ENCODE measurements around the gene SH3GL1. TPM values are rescaled to one million over a fixed set of nuclear protein-coding genes. Genes with fewer than 3 reads are reported as not detected.

SH3GL1 gene
- total and polyA plus RNA-seq, 5 experiments from 2014 or later: 11.8 to 38.6 (median 20.4) TPM

DNA sequence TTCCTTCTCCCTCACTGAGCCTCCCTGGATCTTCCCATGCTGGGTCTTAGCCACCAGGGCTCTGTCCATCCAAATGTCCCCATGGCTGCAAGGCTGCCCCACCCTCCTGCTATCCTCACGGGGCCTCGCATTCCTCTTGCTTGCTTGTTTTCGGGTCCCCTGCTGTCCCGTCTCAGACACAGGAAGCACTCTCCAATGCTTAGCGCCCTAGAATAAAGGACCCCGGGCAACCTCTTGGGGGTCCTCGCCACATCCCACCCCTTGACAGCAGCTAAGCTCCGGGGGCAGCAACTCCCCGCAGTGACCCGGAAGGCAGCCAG lies 23.7 kb downstream of the SH3GL1 start:
- peaks cover 0 to 4% (median 0%) of the 10 kb centered on the region in 3 donors for H3K36me3 Mint-ChIP-seq

DNA sequence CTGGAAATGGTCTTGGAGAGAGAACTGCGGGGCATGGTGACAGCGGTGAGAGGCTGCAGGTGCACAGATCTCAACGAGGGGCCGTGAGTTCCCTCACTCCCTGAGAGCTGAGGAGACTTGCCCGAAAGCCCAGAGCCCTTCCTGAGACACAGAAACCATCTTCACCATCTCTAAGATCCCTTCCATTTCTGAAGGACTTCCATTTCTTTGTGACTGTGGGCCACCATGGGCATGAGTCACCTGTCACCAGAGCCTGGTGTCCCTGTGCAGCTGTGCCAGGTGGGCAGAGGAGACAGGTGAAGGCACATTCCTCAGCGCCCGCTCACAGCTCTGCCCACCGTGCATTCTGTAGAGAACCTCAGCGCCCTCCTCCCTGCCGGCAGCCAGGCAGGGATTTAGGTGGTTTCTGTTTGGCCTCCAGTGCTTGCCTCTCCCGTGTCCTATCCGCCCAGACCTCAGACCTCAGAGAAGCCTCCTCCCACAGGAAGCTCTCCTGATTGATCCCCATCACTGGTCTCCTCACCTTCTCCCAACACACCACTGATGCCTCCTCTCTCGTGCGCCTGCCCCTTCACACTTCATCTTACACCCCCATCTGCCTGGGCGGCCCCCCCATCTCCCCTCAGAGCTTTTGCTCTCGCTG lies 24.2 kb downstream of the SH3GL1 start:
- peaks cover 0 to 4% (median 0%) of the 10 kb centered on the region in 3 donors for H3K36me3 Mint-ChIP-seq
- ATAC-seq (no peak), DNase-seq (no peak)
- POLR2A ChIA-PET: interaction anchor here (1.4 kb wide), 1 partner anchor 15 kb away, joined by 4 read pairs; no protein-coding TSS in a partner anchor
- no peaks in the 10 kb centered on the region for H3K27me3 Mint-ChIP-seq
- H3K4me1 Mint-ChIP-seq: peaks cover 32 to 79% (median 61%) of the 10 kb centered on the region in 4 donors
- peak overlapping the region; percentile 65 to 88 (median 78) for H3K27ac Mint-ChIP-seq
- H3K4me3 Mint-ChIP-seq: peak overlapping the region in 7 of 10 donors; percentile 4 to 52 (median 28)
- no peaks in the 10 kb centered on the region for H3K9me3 Mint-ChIP-seq

More for the DNA sequence above, 23.7 kb downstream of the SH3GL1 start:
- no peaks in the 10 kb centered on the region for H3K27me3 Mint-ChIP-seq
- no peak for ATAC-seq
- no peaks in the 10 kb centered on the region for H3K9me3 Mint-ChIP-seq
- POLR2A ChIA-PET: no interaction called here
- peak overlapping the region; percentile 62 to 88 (median 78) for H3K27ac Mint-ChIP-seq
- peaks cover 34 to 78% (median 63%) of the 10 kb centered on the region in 4 donors for H3K4me1 Mint-ChIP-seq
- peak overlapping the region in 3 of 10 donors; percentile 4 to 38 (median 32) for H3K4me3 Mint-ChIP-seq
- no peak for DNase-seq

DNA sequence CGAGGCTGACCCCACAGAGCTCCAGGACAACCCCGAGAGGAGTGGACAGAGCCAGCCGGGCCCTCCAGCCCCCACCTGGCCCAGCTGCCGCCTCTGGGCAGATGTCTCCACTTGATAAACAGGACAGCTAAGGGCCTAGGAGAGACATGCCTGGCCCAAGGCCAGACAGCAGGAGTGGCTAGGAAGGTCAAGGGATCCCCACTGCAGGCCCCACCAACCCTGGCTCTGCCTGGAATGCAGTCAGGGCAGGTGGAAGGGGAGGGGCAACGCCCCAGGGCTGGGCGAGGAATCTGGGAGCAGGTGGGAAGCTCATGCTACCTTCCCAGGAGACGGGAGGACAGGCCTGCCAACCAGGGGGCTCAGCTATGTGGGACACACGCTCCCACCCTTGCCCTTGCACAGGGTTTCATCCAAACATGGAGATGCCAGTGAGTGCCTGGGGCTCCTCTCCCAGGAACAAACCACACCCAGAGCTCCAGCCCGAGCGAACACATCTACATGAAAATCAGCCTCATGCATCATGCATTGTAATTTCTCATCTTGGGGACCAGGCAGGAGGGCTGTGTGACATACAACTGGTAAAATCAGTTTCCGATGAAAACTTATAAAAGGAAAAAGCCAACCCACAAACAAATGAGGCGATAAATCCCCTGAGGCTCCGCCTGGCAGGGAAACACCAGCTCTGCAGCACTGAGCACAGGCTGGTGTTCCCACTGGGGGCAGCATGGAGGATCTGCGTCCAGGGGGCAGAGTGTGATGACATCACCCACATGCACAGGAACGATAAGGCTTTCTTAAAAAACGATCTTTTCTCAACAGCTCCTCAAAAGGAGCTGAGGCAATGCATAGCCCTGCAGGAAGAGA lies 25.0 kb downstream of the SH3GL1 start:
- Mint-ChIP-seq H3K4me1 (peaks cover 29 to 79% (median 57%) of the 10 kb centered on the region in 4 donors), H3K9me3 (no peaks in the 10 kb centered on the region), H3K27ac (peak overlapping the region in 7 of 10 donors; percentile 40 to 85 (median 72)), H3K27me3 (no peaks in the 10 kb centered on the region), H3K4me3 (peak overlapping the region in 4 of 10 donors; percentile 19 to 52 (median 28)), H3K36me3 (peaks cover 0 to 4% (median 0%) of the 10 kb centered on the region in 3 donors)
- POLR2A ChIA-PET: interaction anchor here (1.2 to 1.8 kb wide), 3 partner anchors 15 to 96 kb away, joined by 4 read pairs; partner anchors contain the start of gene SH3GL1
- no peak for ATAC-seq
- peak in 1 of 10 donors; percentile 17 for DNase-seq

DNA sequence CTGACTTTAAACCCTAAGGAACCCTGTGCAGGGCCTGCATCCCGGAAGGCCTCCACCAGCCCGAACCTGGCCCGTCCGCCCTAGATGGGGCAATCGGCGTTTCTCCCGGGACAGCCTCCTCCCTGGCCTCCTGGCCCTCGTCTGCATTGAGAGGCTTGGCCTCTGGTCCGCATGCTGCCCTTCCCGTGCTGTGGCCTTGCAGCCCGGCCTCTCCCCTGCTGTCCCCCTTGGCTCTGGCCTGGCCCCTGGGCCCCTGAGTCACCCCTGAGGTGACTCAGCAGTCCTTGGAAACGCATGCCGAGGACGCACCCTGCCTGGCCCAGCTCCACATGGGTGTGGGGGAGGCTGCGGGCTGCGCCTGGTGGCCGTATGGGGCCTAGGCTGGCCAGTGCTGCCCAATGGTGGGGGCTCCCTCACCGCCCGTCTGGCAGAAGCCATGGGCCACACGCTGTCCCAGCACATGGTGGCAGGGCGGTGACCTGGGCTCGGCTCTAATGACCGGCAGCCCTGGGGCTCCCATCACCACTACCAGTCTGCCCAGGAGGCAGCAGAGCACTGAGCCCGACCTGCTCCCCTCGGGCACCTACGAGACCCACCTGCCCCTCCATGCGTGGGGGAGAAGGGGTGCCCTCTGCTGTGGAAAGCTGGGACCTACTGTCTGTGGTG lies 25.7 kb downstream of the SH3GL1 start:
- POLR2A ChIA-PET: interaction anchor here (0.5 to 1.8 kb wide), 5 partner anchors 16 to 286 kb away, joined by 3 to 5 read pairs (median 4); partner anchors contain the start of gene SH3GL1
- ATAC-seq (no peak), DNase-seq (no peak)
- H3K4me3 Mint-ChIP-seq: no peak overlapping the region
- H3K9me3 Mint-ChIP-seq: no peaks in the 10 kb centered on the region
- peaks cover 0 to 4% (median 0%) of the 10 kb centered on the region in 3 donors for H3K36me3 Mint-ChIP-seq
- H3K27me3 Mint-ChIP-seq: no peaks in the 10 kb centered on the region
- peaks cover 22 to 79% (median 54%) of the 10 kb centered on the region in 4 donors for H3K4me1 Mint-ChIP-seq
- peak overlapping the region in 2 of 10 donors; percentile 16 to 56 for H3K27ac Mint-ChIP-seq

DNA sequence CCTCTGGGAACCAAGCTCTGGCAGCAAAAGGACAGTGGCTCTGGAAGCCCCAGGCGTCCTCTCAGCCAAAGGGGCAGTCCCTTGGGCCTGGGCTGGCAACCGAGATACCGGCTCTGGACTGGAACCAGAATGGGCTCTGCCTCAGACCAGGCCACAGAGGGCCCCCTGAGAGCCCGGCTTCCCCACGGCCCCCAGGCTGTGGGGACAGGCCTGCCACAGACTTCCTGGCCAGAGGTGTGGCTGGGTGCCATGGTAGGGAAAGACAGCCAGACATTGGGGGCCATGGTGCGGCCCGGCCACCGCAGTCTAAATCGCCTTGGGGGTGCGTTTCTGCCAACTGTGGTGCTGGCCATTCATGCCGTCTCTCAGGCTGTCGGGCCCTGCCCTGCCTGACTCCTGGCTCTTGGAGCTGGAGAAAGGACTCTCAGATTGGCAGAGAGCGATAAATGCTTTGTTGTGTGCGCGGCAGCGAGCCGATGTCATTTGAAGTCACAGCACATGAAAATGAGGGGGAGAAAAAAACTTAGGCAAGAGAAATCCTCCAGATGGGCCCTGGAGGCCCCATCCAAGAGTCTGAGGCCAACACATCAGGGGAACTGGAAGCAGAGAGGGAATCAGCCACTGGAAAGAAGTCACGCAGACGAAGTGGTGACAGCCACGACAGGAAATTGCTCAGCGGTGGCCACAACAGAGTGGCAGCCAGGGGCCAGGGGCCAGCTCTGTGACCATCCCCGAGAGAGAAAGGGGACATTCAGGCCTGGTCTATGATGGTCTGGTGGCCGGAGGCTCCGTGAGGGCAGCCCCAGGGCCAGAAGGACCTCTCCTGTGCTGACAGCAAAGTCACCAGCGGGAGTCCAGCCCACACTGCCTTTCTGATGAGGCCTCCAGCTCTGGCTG lies 26.5 kb downstream of the SH3GL1 start:
- H3K4me3 Mint-ChIP-seq: peak overlapping the region in 3 of 10 donors; percentile 16 to 20 (median 19)
- H3K27me3 Mint-ChIP-seq: no peaks in the 10 kb centered on the region
- no peak for DNase-seq
- peaks cover 23 to 77% (median 54%) of the 10 kb centered on the region in 4 donors for H3K4me1 Mint-ChIP-seq
- POLR2A ChIA-PET: interaction anchor here (0.5 to 1.8 kb wide), 3 partner anchors 27 to 285 kb away, joined by 3 to 5 read pairs (median 4); partner anchors contain the start of gene SH3GL1
- peak overlapping the region in 4 of 10 donors; percentile 16 to 56 (median 34) for H3K27ac Mint-ChIP-seq
- no peak for ATAC-seq
- no peaks in the 10 kb centered on the region for H3K9me3 Mint-ChIP-seq
- peaks cover 0 to 4% (median 0%) of the 10 kb centered on the region in 3 donors for H3K36me3 Mint-ChIP-seq

DNA sequence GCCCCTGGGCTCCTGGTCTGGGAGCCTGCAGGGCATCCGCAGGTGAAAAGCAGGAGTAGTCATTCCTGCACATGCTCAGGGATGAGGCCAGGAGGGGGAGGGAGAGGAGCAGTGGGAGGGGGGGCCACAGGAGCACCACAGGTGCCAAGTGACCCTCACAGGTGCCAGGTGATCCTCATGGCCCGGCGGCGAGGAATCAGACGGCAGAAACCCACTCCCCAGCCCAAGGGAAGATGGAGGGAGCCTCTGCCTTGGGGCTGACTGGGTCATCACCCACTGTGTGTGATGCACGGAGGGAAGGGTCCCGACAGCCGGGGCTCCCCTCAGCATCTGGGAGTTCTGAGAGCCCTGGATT lies 27.4 kb downstream of the SH3GL1 start:
- POLR2A ChIA-PET: no interaction called here
- Mint-ChIP-seq H3K9me3 (no peaks in the 10 kb centered on the region), H3K27ac (peak overlapping the region in 2 of 10 donors; percentile 19 to 44), H3K4me3 (no peak overlapping the region), H3K27me3 (no peaks in the 10 kb centered on the region), H3K4me1 (peaks cover 27 to 78% (median 56%) of the 10 kb centered on the region in 4 donors), H3K36me3 (peaks cover 0 to 4% (median 0%) of the 10 kb centered on the region in 3 donors)
- no peak for DNase-seq
- ATAC-seq: no peak

DNA sequence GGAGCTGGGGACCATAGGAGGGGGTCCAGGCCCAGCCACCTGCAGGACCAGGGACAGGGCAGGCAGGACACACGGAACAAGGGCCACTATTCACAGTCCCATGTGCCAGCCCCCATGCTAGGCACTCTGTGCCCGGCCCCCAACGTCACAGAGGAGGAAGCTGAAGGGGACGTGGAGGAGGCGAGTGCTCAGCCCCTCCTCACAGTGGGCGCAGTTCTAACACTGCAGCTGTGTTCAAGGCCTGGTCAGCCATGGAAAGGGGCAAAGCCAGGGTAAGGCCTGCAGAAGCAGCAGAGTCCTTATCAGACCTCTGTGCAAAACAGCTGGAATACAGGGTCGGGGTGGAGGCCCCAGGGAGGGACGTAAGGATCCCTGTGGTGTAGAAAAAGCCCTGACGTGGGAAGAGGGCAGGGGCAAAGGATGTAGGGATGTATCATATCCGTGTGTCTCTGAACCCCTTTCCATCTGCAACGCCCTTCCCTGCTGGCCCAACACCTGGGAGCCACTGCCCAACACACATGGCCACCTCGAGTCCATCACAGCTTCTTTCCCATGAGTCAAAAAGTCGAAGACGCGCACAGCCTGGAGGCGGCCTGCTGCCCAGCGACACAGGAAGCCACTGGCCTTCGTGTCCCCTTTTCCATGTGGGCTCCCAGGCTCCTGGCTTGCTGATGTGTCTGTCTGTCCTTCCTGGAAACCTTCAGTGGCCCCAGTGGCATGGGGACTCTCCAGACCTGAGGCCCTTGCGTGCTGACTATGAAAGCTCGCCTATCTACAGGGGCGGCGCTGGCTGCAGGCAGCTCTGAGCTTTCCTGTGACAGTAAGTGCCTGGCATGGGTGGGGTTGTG lies 28.0 kb downstream of the SH3GL1 start:
- ATAC-seq: no peak
- Mint-ChIP-seq H3K4me3 (peak overlapping the region in 1 of 10 donors; percentile 24), H3K27me3 (no peaks in the 10 kb centered on the region), H3K4me1 (peaks cover 29 to 76% (median 60%) of the 10 kb centered on the region in 4 donors), H3K27ac (peak overlapping the region in 8 of 10 donors; percentile 2 to 83 (median 50)), H3K36me3 (peaks cover 0 to 4% (median 0%) of the 10 kb centered on the region in 3 donors), H3K9me3 (no peaks in the 10 kb centered on the region)
- no peak for DNase-seq
- POLR2A ChIA-PET: interaction anchor here (1.0 kb wide), 1 partner anchor 30 kb away, joined by 3 read pairs; the partner anchor contains the start of gene CHAF1A

DNA sequence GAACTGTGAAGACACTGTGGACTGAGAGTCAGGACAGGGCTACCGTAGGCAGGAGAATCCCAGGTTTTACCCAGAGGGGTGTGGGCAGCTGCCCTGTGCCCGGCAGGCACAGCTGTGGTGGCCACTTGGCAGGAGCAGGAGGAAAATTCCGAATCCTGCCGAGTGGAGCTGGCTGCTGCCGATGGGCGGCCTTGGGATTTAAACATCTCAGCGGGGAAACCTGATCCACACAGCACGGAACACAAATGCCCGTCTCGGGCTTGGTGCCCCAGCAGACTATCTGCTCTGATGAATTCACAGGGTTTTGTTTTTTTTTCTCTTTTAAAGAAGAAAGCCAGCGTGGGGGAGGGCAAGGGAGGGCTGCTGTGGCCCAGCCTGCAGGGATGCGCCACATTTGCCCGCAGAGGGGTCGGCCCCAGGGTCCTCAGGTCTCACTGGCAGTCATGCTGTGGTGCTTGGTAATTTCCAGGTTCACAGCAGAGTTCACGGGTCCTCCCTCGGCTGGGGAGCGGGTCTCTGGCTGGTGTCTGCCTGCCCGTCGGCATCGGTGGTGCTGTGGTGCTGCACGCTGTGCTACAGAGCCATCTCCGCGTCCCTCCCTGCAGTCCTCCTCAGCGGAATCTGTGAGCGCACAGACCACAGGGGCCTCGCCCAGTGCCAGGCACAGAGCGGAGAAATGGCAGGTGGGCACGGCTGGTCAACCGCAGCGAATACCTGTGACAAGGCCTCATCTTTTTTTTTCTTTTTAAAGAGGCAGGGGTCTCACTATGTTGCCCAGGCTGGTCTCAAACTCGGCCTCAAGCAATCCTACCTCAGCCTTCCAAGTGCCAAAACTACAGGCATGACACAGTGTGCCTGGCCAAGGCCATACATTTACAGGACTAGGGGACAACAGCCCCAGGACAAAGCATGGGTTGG lies 28.8 kb downstream of the SH3GL1 start:
- peaks cover 25 to 70% (median 54%) of the 10 kb centered on the region in 4 donors for H3K4me1 Mint-ChIP-seq
- H3K4me3 Mint-ChIP-seq: peak overlapping the region in 7 of 10 donors; percentile 18 to 89 (median 58)
- no peaks in the 10 kb centered on the region for H3K9me3 Mint-ChIP-seq
- H3K27me3 Mint-ChIP-seq: no peaks in the 10 kb centered on the region
- H3K27ac Mint-ChIP-seq: peak overlapping the region in 9 of 10 donors; percentile 49 to 92 (median 87)
- DNase-seq (no peak), ATAC-seq (no peak)
- POLR2A ChIA-PET: interaction anchor here (0.7 to 2.6 kb wide), 5 partner anchors 8 to 99 kb away, joined by 3 to 17 read pairs (median 5); partner anchors contain the start of genes CHAF1A and MPND
- peaks cover 0 to 7% (median 0%) of the 10 kb centered on the region in 3 donors for H3K36me3 Mint-ChIP-seq

DNA sequence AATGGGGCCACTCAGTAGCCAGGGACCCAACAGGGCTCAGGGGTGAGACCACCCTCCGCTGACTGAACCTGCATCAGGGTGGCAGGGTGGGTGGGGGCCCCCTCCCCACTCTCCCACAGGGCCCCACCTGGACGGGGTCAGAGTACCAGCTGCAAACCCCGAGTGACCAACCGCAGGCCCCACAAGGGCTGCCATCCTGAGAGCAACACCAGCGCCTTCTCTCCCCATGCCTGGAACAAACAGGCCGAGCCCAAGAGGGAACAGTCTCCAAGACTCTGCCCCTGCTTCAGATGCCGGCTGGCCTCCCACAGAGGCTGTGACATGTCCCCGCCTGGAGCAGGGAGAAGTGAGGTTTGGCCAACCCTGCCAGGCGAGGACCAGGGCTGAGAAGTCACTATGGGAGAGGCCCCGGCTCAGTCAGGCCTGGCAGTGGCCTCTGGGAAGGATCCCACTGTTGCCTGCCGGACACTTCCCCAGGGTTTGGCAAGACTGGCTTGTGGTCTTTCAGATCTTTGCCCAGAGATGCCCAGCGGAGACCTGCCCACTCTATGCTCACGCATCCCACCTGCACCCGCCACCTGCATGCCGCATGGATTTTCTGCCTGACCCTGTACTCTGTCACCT lies 29.8 kb downstream of the SH3GL1 start:
- no peaks in the 10 kb centered on the region for H3K27me3 Mint-ChIP-seq
- no peaks in the 10 kb centered on the region for H3K9me3 Mint-ChIP-seq
- H3K36me3 Mint-ChIP-seq: peaks cover 0 to 5% (median 0%) of the 10 kb centered on the region in 3 donors
- POLR2A ChIA-PET: interaction anchor here (0.7 to 4.4 kb wide), 12 partner anchors 9 to 103 kb away, joined by 3 to 31 read pairs (median 4); partner anchors contain the start of genes CHAF1A, MPND and SH3GL1
- H3K4me3 Mint-ChIP-seq: peak overlapping the region; percentile 15 to 96 (median 66)
- peaks cover 20 to 60% (median 46%) of the 10 kb centered on the region in 4 donors for H3K4me1 Mint-ChIP-seq
- DNase-seq: no peak
- no peak for ATAC-seq
- peak overlapping the region; percentile 69 to 96 (median 91) for H3K27ac Mint-ChIP-seq
